ENCODE measurements around the gene HOXA6. TPM values are rescaled to one million over a fixed set of nuclear protein-coding genes. Genes with fewer than 3 reads are reported as not detected.

Gene HOXA6
- total RNA-seq, 1 experiment from 2014 or later, result 3.3 TPM

- DNase-seq (ENCODE audit: low read depth, low spot score) (no peak), ATAC-seq (no peak)
- TF ChIP-seq POLR2AphosphoS5 (IDR thresholded peaks at IDR 0.05; ENCODE audit: low read depth, low read length) (no peak), TCF7L2 (IDR thresholded peaks at IDR 0.05; ENCODE audit: low read depth, low read length) (no peak), SIN3A (IDR thresholded peaks at IDR 0.05; ENCODE audit: borderline replicate concordance, insufficient read depth, low read depth, low read length) (no peak), REST (IDR thresholded peaks at IDR 0.05; ENCODE audit: insufficient read depth in 1 of 2, low read depth in 2 of 2, low read length in 1 of 2) (no peak)
- TF ChIP-seq, protein P1, sequence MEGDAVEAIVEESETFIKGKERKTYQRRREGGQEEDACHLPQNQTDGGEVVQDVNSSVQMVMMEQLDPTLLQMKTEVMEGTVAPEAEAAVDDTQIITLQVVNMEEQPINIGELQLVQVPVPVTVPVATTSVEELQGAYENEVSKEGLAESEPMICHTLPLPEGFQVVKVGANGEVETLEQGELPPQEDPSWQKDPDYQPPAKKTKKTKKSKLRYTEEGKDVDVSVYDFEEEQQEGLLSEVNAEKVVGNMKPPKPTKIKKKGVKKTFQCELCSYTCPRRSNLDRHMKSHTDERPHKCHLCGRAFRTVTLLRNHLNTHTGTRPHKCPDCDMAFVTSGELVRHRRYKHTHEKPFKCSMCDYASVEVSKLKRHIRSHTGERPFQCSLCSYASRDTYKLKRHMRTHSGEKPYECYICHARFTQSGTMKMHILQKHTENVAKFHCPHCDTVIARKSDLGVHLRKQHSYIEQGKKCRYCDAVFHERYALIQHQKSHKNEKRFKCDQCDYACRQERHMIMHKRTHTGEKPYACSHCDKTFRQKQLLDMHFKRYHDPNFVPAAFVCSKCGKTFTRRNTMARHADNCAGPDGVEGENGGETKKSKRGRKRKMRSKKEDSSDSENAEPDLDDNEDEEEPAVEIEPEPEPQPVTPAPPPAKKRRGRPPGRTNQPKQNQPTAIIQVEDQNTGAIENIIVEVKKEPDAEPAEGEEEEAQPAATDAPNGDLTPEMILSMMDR (IDR thresholded peaks at IDR 0.05), result no peak
- in situ Hi-C loops (cut with HindIII; ENCODE audit: low pct_unique_long_range_greater_than_20kb, low sequenced_read_pairs) (no loop called here), intact Hi-C loops (cut with micrococcal nuclease; ENCODE audit: unreplicated experiment) (no loop called here)
- Histone ChIP-seq H3K36me3 (ENCODE audit: control insufficient read depth, insufficient read depth, low read length) (peaks cover 9% of the 10 kb centered on the region; the same call in 1 of the 2 replicates), H3K4me3 (ENCODE audit: low read depth in 2 of 2, low read length in 2 of 2) (peak overlapping the region in 1 of 2 experiments; percentile 0; a peak in 1 of 4 replicates), H3K9me3 (ENCODE audit: control insufficient read depth, insufficient read depth, low read depth, low read length) (no peaks in the 10 kb centered on the region), H3K27ac (ENCODE audit: low read length) (peak overlapping the region; percentile 99), H3K4me1 (ENCODE audit: control insufficient read depth, insufficient read depth, low read length) (peaks cover 70% of the 10 kb centered on the region), H3K27me3 (ENCODE audit: control insufficient read depth, insufficient read depth, low read length) (no peaks in the 10 kb centered on the region)
- no TSS peak for BruUV-seq (replicated peaks)
- CTCF ChIA-PET, result no interaction called here
- POLR2A ChIA-PET, result no interaction called here
Measured at GRCh38 chr7:27101171-27101956, 46.2 kb downstream of the HOXA6 start.

- Histone ChIP-seq H3K9me3 (ENCODE audit: control insufficient read depth, insufficient read depth, low read depth, low read length) (no peaks in the 10 kb centered on the region), H3K4me3 (ENCODE audit: low read depth in 2 of 2, low read length in 2 of 2) (peak overlapping the region in 1 of 2 experiments; percentile 0; a peak in 1 of 4 replicates), H3K4me1 (ENCODE audit: control insufficient read depth, insufficient read depth, low read length) (peaks cover 64% of the 10 kb centered on the region), H3K27ac (ENCODE audit: low read length) (peak overlapping the region; percentile 99), H3K27me3 (ENCODE audit: control insufficient read depth, insufficient read depth, low read length) (no peaks in the 10 kb centered on the region), H3K36me3 (ENCODE audit: control insufficient read depth, insufficient read depth, low read length) (peaks cover 9% of the 10 kb centered on the region; the same call in 1 of the 2 replicates)
- DNase-seq (ENCODE audit: low read depth, low spot score) (no peak), ATAC-seq (no peak)
- in situ Hi-C loops (cut with HindIII; ENCODE audit: low pct_unique_long_range_greater_than_20kb, low sequenced_read_pairs), result no loop called here
- TF ChIP-seq, protein P1 (IDR thresholded peaks at IDR 0.05), result no peak
- no peak for TF ChIP-seq TCF7L2 (IDR thresholded peaks at IDR 0.05; ENCODE audit: low read depth, low read length)
- TF ChIP-seq SIN3A (IDR thresholded peaks at IDR 0.05; ENCODE audit: borderline replicate concordance, insufficient read depth, low read depth, low read length), result 0 out of 2 replicates have a peak, but pooled peaks have one; percentile 67
- no peak for TF ChIP-seq REST (IDR thresholded peaks at IDR 0.05; ENCODE audit: insufficient read depth in 1 of 2, low read depth in 2 of 2, low read length in 1 of 2)
- TF ChIP-seq POLR2AphosphoS5 (IDR thresholded peaks at IDR 0.05; ENCODE audit: low read depth, low read length), result peak; percentile 22; the same call in 1 of the 2 replicates
- no TSS peak for BruUV-seq (replicated peaks)
- ChIA-PET CTCF (no interaction called here), POLR2A (no interaction called here)
- intact Hi-C loops (cut with micrococcal nuclease; ENCODE audit: unreplicated experiment), result no loop called here
Measured at GRCh38 chr7:27100694-27101170, 46.8 kb downstream of the HOXA6 start.

Measured in Panc1 (cell line).